Gastroesophageal sphincter (tissue), 3 donors: Measurements from ENCODE around the gene PEAK1.

Source experiments
- EP300 ChIP-seq: sonication (generic); formaldehyde crosslinking; IDR thresholded peaks from one replicate; pipeline ENCODE4 v1.6.1; 2017; ENCODE audit warnings: antibody characterized with exemption, mild to moderate bottlenecking
- POLR2A ChIP-seq, 2 donors: fragments of 450-650 bp; IDR thresholded peaks; one replicate each; pipeline ENCODE4 v1.6.1; 2017; ENCODE audit warnings: antibody characterized with exemption in 2 of 2, mild to moderate bottlenecking in 2 of 2, moderate library complexity in 1 of 2
- TF ChIP-seq, protein P1 (sequence below), 4 experiments: fragments of 200-600 bp in 2 of 4; fragments of 450-650 bp in 2 of 4; sonication (generic) in 1 of 4; IDR thresholded peaks; one replicate each; pipeline ENCODE4 v1.5.1; 2017 to 2019; ENCODE audit warnings: antibody characterized with exemption in 4 of 4, mild to moderate bottlenecking in 2 of 4, moderate library complexity in 2 of 4

DNA sequence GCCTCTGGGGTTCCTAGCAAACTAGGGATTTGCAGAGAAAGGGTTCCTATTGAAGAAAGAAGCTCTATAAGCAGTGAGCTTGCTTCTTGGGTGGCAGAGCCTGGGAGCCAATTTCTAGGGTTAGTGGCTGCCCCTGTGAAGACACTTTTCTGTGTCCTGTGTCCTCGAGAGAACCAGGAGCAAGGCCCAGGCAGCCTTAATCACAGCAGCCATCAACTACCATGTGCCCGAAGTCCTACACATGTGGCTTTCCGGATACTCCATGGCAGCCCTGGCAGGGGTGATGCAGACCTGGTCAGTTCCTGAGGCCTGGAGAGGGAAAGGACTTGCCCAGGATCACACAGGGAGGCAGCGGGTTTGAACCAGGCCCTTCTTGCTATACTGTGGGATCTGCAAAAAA is 321.3 kb downstream of the PEAK1 start:
- no peak for TF ChIP-seq EP300
- TF ChIP-seq, protein P1, sequence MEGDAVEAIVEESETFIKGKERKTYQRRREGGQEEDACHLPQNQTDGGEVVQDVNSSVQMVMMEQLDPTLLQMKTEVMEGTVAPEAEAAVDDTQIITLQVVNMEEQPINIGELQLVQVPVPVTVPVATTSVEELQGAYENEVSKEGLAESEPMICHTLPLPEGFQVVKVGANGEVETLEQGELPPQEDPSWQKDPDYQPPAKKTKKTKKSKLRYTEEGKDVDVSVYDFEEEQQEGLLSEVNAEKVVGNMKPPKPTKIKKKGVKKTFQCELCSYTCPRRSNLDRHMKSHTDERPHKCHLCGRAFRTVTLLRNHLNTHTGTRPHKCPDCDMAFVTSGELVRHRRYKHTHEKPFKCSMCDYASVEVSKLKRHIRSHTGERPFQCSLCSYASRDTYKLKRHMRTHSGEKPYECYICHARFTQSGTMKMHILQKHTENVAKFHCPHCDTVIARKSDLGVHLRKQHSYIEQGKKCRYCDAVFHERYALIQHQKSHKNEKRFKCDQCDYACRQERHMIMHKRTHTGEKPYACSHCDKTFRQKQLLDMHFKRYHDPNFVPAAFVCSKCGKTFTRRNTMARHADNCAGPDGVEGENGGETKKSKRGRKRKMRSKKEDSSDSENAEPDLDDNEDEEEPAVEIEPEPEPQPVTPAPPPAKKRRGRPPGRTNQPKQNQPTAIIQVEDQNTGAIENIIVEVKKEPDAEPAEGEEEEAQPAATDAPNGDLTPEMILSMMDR (IDR thresholded peaks at IDR 0.05) = no peak
- no peak for TF ChIP-seq POLR2A (IDR thresholded peaks at IDR 0.05)
